Measurements from ENCODE around the gene NUDCD3.

Gene NUDCD3

DNA sequence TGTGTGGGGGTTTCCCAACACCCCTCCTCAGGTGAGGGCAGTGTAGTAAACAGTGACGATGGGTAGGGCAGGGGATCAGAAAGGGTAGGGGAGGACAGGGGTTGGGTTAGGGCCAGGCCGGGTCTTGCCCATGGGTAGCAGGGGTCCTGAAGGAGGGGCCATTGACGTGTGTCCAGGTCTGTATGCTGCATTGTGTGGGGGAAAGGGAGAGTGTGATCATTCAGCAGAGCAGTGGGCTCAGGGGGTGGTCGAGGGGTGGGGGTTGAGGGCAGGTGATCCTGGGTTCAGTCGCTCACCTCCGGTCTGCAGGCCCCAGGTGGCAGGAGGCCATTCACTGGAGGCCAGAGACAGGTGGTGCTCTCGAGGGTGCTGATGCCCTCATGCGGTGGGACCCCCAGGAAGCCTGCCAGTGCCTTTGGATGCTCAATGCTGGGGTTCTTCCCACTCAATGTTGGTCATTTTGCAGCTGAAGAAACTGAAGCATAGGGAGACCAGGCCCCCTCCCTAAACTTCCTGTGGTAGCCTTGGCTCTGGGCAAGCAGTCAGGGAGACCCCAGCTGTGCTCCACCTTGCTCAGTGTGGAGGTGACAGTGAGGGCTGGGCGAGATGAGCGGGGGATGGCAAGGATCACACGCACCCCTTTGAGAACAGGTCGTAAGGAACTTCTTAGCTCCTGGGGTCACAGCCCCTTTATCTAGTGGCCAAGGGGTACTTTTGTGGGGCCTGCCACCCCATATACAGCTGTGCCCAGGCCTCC is 116.3 kb downstream of the NUDCD3 start:
- Histone ChIP-seq H3K4me1 (ENCODE audit: control insufficient read depth in 1 of 2, insufficient read depth in 2 of 2, low read length in 2 of 2) (no peaks in the 10 kb centered on the region), H3K27me3 (ENCODE audit: control insufficient read depth in 1 of 2, insufficient read depth in 2 of 2, low read length in 2 of 2) (peaks cover 0 to 4% of the 10 kb centered on the region in 2 donors), H3K9me3 (ENCODE audit: control insufficient read depth in 1 of 2, low read length in 2 of 2) (no peaks in the 10 kb centered on the region), H3K9ac (ENCODE audit: low read depth in 1 of 2, low read length in 2 of 2) (no peak overlapping the region), H3K27ac (ENCODE audit: low read depth, low read length) (no peak overlapping the region), H3K36me3 (ENCODE audit: control insufficient read depth in 1 of 2, insufficient read depth in 2 of 2, low read length in 2 of 2) (no peaks in the 10 kb centered on the region), H3K4me3 (ENCODE audit: low read depth in 1 of 2, low read length in 2 of 2) (no peak overlapping the region)

DNA sequence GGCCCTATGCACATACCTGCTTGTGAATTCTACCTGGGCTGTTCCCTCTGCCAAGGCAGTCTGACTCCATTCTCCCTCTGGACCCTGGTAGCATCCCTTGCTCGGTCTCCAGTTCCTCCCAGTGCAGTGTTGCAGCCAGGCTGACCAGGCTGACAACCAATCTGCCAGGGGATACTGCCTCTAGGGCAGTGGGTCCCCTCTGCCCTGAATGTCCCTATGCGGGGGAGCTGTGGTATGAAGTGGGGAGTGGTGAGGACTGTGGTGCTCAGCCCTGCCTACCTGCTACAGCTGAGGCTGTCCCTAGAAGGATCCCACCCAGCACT is 117.1 kb downstream of the NUDCD3 start:
- no peak overlapping the region for H3K9ac ChIP-seq (ENCODE audit: low read depth in 1 of 2, low read length in 2 of 2)
- peaks cover 0 to 7% of the 10 kb centered on the region in 2 donors for H3K27me3 ChIP-seq (ENCODE audit: control insufficient read depth in 1 of 2, insufficient read depth in 2 of 2, low read length in 2 of 2)
- no peaks in the 10 kb centered on the region for H3K36me3 ChIP-seq (ENCODE audit: control insufficient read depth in 1 of 2, insufficient read depth in 2 of 2, low read length in 2 of 2)
- no peaks in the 10 kb centered on the region for H3K4me1 ChIP-seq (ENCODE audit: control insufficient read depth in 1 of 2, insufficient read depth in 2 of 2, low read length in 2 of 2)
- no peak overlapping the region for H3K27ac ChIP-seq (ENCODE audit: low read depth, low read length)
- H3K9me3 ChIP-seq (ENCODE audit: control insufficient read depth in 1 of 2, low read length in 2 of 2) = no peaks in the 10 kb centered on the region
- no peak overlapping the region for H3K4me3 ChIP-seq (ENCODE audit: low read depth in 1 of 2, low read length in 2 of 2)

DNA sequence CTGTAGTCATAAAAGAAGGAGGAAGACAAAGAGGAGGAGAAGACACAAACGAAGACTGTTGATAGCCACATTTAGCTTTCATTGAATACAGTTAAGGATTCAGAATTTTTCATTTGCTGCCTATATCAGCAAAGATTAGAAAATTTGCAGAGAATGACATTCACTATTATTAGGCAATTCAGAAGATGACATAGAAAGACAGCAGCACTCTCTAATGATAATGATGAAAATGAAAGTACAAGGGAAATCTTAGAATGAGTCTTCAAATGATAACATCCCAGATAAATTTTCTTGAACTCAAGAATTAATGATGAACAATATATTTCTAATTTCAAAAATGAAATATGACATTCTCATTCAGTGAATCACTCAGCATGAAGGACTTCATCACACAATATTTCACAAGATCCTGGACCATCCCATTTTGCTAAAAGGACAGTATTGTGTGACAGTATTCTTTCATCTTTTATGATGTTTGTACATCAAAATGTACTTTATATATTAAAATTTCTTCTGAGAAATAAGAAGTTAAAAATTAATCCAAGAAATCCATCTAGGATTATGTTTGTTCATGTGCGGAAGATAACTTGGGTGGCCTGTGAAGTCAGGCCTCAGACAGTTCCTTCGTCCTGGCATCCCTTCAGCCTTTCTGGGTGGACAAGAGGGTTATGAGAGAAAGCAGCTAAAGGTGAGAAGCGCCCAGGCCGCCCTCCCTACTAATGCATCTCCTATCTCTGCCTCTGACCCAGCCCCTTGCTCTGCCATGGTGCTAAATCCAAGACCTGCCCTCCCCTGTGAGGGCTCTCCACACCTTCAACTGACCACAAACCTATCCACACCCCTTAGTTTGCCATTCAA is 117.7 kb downstream of the NUDCD3 start:
- Histone ChIP-seq H3K36me3 (ENCODE audit: control insufficient read depth in 1 of 2, insufficient read depth in 2 of 2, low read length in 2 of 2) (no peaks in the 10 kb centered on the region), H3K9me3 (ENCODE audit: control insufficient read depth in 1 of 2, low read length in 2 of 2) (no peaks in the 10 kb centered on the region), H3K4me1 (ENCODE audit: control insufficient read depth in 1 of 2, insufficient read depth in 2 of 2, low read length in 2 of 2) (no peaks in the 10 kb centered on the region), H3K9ac (ENCODE audit: low read depth in 1 of 2, low read length in 2 of 2) (no peak overlapping the region), H3K27ac (ENCODE audit: low read depth, low read length) (no peak overlapping the region), H3K27me3 (ENCODE audit: control insufficient read depth in 1 of 2, insufficient read depth in 2 of 2, low read length in 2 of 2) (peaks cover 0 to 11% of the 10 kb centered on the region in 2 donors), H3K4me3 (ENCODE audit: low read depth in 1 of 2, low read length in 2 of 2) (no peak overlapping the region)

DNA sequence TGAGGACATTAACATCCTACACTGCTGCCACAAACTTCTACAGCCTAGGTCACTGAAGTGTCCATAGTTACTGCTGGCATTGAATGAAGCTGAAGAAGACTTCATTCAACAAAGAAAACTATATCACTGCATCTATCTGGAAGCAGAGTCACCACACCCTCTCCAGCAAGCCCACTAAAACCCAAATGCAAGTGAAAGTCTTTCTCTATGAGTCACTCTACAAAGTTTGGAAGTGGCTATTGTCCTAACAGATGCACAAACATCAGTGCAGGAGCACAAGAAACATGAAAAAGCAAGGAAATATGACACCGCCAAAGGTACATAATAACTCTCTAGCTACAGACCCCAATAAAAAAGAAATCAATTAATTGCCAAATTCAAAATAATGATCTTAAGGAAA is 121.6 kb downstream of the NUDCD3 start:
- Histone ChIP-seq H3K9ac (ENCODE audit: low read depth in 1 of 2, low read length in 2 of 2) (no peak overlapping the region), H3K36me3 (ENCODE audit: control insufficient read depth in 1 of 2, insufficient read depth in 2 of 2, low read length in 2 of 2) (no peaks in the 10 kb centered on the region), H3K9me3 (ENCODE audit: control insufficient read depth in 1 of 2, low read length in 2 of 2) (no peaks in the 10 kb centered on the region), H3K27ac (ENCODE audit: low read depth, low read length) (no peak overlapping the region), H3K4me1 (ENCODE audit: control insufficient read depth in 1 of 2, insufficient read depth in 2 of 2, low read length in 2 of 2) (no peaks in the 10 kb centered on the region), H3K27me3 (ENCODE audit: control insufficient read depth in 1 of 2, insufficient read depth in 2 of 2, low read length in 2 of 2) (peaks cover 0 to 13% of the 10 kb centered on the region in 2 donors), H3K4me3 (ENCODE audit: low read depth in 1 of 2, low read length in 2 of 2) (no peak overlapping the region)

DNA sequence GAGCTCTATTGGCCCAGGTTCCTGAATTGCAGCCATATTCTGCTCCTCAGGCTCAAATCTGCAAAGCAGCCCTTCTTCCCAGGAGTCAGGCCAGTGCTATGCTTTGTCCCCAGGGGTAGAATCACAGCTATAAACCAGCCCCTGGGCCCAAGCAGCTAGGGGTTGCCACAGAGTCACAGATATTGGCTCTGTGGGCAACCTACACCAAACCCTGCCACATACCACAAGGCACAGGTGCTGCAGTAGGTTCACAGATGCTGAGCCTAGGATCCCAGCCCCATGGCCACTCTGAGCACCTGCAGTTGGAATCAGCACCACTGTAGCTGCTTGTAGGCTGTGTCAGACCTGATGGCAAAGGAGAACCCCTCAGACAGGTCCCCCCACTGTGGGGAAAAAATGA is 122.0 kb downstream of the NUDCD3 start:
- Histone ChIP-seq H3K27me3 (ENCODE audit: control insufficient read depth in 1 of 2, insufficient read depth in 2 of 2, low read length in 2 of 2) (peaks cover 0 to 13% of the 10 kb centered on the region in 2 donors), H3K36me3 (ENCODE audit: control insufficient read depth in 1 of 2, insufficient read depth in 2 of 2, low read length in 2 of 2) (no peaks in the 10 kb centered on the region), H3K27ac (ENCODE audit: low read depth, low read length) (no peak overlapping the region), H3K9me3 (ENCODE audit: control insufficient read depth in 1 of 2, low read length in 2 of 2) (no peaks in the 10 kb centered on the region), H3K4me1 (ENCODE audit: control insufficient read depth in 1 of 2, insufficient read depth in 2 of 2, low read length in 2 of 2) (no peaks in the 10 kb centered on the region), H3K4me3 (ENCODE audit: low read depth in 1 of 2, low read length in 2 of 2) (no peak overlapping the region), H3K9ac (ENCODE audit: low read depth in 1 of 2, low read length in 2 of 2) (no peak overlapping the region)

DNA sequence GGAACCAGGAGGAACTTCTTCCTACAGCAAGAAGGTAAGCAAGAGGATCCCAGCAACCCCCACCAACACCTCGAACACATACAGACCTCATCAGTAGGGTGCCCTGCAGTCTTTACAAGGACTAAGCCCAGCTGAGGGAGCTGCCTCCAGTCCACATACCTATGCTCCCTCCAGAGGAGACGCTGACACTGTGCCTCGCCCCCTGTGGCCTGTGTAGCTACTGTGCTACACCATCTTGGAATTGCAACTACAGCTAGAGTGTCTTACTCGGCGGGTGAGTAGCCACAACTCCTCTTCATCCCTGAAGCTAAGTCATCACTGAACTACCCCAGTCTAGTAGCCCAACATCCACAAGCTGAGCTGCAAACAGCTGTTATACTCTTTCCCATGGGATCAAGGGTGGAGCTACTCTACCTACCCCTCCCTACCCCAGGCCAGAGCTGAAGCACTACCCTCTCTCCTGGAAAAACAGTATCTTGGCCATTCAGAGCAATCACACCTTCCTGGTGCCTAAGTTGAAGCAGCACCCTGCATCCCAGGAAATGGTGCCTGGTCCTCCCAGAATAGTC is 122.9 kb downstream of the NUDCD3 start:
- Histone ChIP-seq H3K9me3 (ENCODE audit: control insufficient read depth in 1 of 2, low read length in 2 of 2) (no peaks in the 10 kb centered on the region), H3K4me1 (ENCODE audit: control insufficient read depth in 1 of 2, insufficient read depth in 2 of 2, low read length in 2 of 2) (no peaks in the 10 kb centered on the region), H3K27ac (ENCODE audit: low read depth, low read length) (no peak overlapping the region), H3K27me3 (ENCODE audit: control insufficient read depth in 1 of 2, insufficient read depth in 2 of 2, low read length in 2 of 2) (peaks cover 0 to 13% of the 10 kb centered on the region in 2 donors), H3K9ac (ENCODE audit: low read depth in 1 of 2, low read length in 2 of 2) (no peak overlapping the region), H3K36me3 (ENCODE audit: control insufficient read depth in 1 of 2, insufficient read depth in 2 of 2, low read length in 2 of 2) (no peaks in the 10 kb centered on the region), H3K4me3 (ENCODE audit: low read depth in 1 of 2, low read length in 2 of 2) (no peak overlapping the region)

DNA sequence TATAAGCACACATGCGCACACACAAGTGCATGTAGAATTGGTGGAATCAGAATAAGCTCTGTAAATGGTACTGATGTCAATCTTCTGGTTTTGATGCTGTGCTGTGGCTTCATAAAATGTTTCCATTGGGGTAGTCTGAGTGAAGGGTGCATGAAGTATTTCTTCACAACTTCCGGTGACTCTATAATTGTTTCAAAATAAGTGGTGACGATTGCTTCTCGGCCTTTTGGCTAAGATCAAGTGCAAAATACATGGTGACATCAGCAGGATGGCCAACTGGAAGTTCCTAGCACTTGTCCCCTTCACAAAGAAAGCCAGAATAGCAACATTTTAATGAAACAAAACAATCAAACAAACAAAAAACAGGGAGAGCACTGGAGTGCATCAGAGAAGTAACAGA is 123.5 kb downstream of the NUDCD3 start:
- H3K9ac ChIP-seq (ENCODE audit: low read depth in 1 of 2, low read length in 2 of 2) = no peak overlapping the region
- no peak overlapping the region for H3K4me3 ChIP-seq (ENCODE audit: low read depth in 1 of 2, low read length in 2 of 2)
- no peaks in the 10 kb centered on the region for H3K4me1 ChIP-seq (ENCODE audit: control insufficient read depth in 1 of 2, insufficient read depth in 2 of 2, low read length in 2 of 2)
- H3K27ac ChIP-seq (ENCODE audit: low read depth, low read length) = no peak overlapping the region
- H3K27me3 ChIP-seq (ENCODE audit: control insufficient read depth in 1 of 2, insufficient read depth in 2 of 2, low read length in 2 of 2) = peaks cover 0 to 13% of the 10 kb centered on the region in 2 donors
- no peaks in the 10 kb centered on the region for H3K36me3 ChIP-seq (ENCODE audit: control insufficient read depth in 1 of 2, insufficient read depth in 2 of 2, low read length in 2 of 2)
- no peaks in the 10 kb centered on the region for H3K9me3 ChIP-seq (ENCODE audit: control insufficient read depth in 1 of 2, low read length in 2 of 2)

DNA sequence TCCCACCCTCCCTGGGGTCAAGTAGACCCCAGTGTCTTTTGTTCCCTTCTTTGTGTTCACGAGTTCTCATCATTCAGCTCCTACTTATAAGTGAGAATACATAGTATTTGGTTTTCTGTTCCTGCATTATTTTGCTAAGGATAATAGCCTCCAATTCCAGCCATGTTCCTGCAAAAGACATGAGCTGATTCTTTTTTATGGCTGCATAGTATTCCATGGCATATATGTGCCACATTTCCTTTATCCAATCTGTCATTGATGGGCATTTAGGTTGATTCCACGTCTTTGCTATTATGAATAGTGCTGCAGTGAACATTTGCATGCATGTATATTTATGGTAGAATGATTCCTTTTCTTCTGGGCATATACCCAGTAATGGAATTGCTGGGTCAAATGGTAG is 136.8 kb downstream of the NUDCD3 start:
- peaks cover 0 to 1% of the 10 kb centered on the region in 2 donors for H3K9me3 ChIP-seq (ENCODE audit: control insufficient read depth in 1 of 2, low read length in 2 of 2)

DNA sequence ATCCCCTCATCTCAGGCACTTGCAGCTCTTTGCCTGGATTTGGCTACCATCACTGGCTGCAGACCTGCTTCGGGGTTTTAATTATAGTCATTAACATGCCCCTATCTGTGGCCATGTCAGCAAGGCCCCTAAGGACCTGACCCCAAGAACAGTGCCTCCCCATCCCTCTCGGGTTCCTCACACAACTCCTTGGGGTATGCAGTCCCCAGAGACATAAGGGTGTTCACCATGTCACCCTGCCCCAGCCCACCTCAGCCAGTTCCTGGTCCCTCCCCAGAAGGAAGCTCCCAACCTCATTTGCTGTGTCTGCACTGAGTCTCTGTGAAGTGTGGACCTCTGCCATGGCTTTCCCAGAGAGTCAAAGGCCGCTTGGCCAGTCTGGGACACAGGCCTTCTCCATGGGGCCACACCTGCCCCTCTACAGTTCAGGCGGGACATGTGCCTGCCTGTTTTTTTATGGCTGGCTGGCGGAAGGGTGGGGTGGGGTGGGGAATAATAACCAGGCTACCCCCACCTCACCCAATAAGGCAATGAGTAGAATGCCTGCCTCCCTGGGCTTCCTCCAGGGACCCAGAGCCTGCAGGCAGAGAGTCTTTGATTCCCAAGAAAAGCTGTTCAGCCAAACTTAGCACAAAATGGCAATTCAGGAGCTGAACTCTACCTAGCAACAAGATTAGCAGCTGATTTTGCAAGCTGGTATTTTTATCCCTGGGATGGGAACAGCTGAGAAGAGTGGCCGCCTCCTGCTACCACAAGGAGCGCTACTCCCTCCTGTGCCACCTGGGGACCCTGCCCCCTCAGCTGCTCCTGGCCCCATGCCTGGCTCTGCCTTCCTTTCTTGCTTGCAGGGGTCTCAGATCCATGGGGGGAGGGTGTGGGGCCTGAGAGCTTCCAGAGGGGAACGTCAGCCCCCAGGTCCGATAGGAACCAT is 141.3 kb downstream of the NUDCD3 start:
- Histone ChIP-seq H3K9ac (ENCODE audit: low read depth in 1 of 2, low read length in 2 of 2) (no peak overlapping the region), H3K4me3 (ENCODE audit: low read depth in 1 of 2, low read length in 2 of 2) (no peak overlapping the region), H3K9me3 (ENCODE audit: control insufficient read depth in 1 of 2, low read length in 2 of 2) (no peaks in the 10 kb centered on the region), H3K27me3 (ENCODE audit: control insufficient read depth in 1 of 2, insufficient read depth in 2 of 2, low read length in 2 of 2) (no peaks in the 10 kb centered on the region), H3K36me3 (ENCODE audit: control insufficient read depth in 1 of 2, insufficient read depth in 2 of 2, low read length in 2 of 2) (no peaks in the 10 kb centered on the region), H3K4me1 (ENCODE audit: control insufficient read depth in 1 of 2, insufficient read depth in 2 of 2, low read length in 2 of 2) (no peaks in the 10 kb centered on the region), H3K27ac (ENCODE audit: low read depth, low read length) (no peak overlapping the region)

More for the DNA sequence above, 136.8 kb downstream of the NUDCD3 start:
- Histone ChIP-seq H3K27ac (ENCODE audit: low read depth, low read length) (no peak overlapping the region), H3K27me3 (ENCODE audit: control insufficient read depth in 1 of 2, insufficient read depth in 2 of 2, low read length in 2 of 2) (no peaks in the 10 kb centered on the region), H3K9ac (ENCODE audit: low read depth in 1 of 2, low read length in 2 of 2) (no peak overlapping the region), H3K4me3 (ENCODE audit: low read depth in 1 of 2, low read length in 2 of 2) (no peak overlapping the region), H3K36me3 (ENCODE audit: control insufficient read depth in 1 of 2, insufficient read depth in 2 of 2, low read length in 2 of 2) (no peaks in the 10 kb centered on the region), H3K4me1 (ENCODE audit: control insufficient read depth in 1 of 2, insufficient read depth in 2 of 2, low read length in 2 of 2) (no peaks in the 10 kb centered on the region)

Measured in duodenal mucosa (tissue), 2 donors.